ENCODE results near the gene CAMP. TPM values are rescaled to one million over a fixed set of nuclear protein-coding genes. Genes with fewer than 3 reads are reported as not detected.

Gene CAMP
- total RNA-seq, 1 donor from 2014 or later: not detected

GRCh38 chr3:48247401-48247811 lies 24.1 kb downstream of the CAMP start:
- Mint-ChIP-seq H3K4me1 (ENCODE audit: low read depth, unreplicated experiment) (peaks cover 2% of the 10 kb centered on the region), H3K36me3 (ENCODE audit: unreplicated experiment) (no peaks in the 10 kb centered on the region), H3K27ac (ENCODE audit: unreplicated experiment) (peak overlapping the region; percentile 43), H3K4me3 (ENCODE audit: unreplicated experiment) (no peak overlapping the region), H3K9me3 (ENCODE audit: unreplicated experiment) (peaks cover 2% of the 10 kb centered on the region), H3K27me3 (ENCODE audit: unreplicated experiment) (no peaks in the 10 kb centered on the region)
- no peak for DNase-seq
- TF ChIP-seq CTCF (IDR thresholded peaks at IDR 0.05; ENCODE audit: partially characterized antibody, unreplicated experiment): no peak

GRCh38 chr3:48248095-48248850 lies 25.0 kb downstream of the CAMP start:
- Mint-ChIP-seq H3K27ac (ENCODE audit: unreplicated experiment) (no peak overlapping the region), H3K9me3 (ENCODE audit: unreplicated experiment) (peaks cover 2% of the 10 kb centered on the region), H3K4me3 (ENCODE audit: unreplicated experiment) (no peak overlapping the region), H3K27me3 (ENCODE audit: unreplicated experiment) (no peaks in the 10 kb centered on the region), H3K4me1 (ENCODE audit: low read depth, unreplicated experiment) (peaks cover 2% of the 10 kb centered on the region), H3K36me3 (ENCODE audit: unreplicated experiment) (no peaks in the 10 kb centered on the region)
- TF ChIP-seq CTCF (IDR thresholded peaks at IDR 0.05; ENCODE audit: partially characterized antibody, unreplicated experiment): no peak
- DNase-seq: no peak

- Mint-ChIP-seq H3K27ac (ENCODE audit: unreplicated experiment) (no peak overlapping the region), H3K4me3 (ENCODE audit: unreplicated experiment) (no peak overlapping the region), H3K9me3 (ENCODE audit: unreplicated experiment) (no peaks in the 10 kb centered on the region), H3K4me1 (ENCODE audit: low read depth, unreplicated experiment) (no peaks in the 10 kb centered on the region), H3K27me3 (ENCODE audit: unreplicated experiment) (peaks cover 2% of the 10 kb centered on the region), H3K36me3 (ENCODE audit: unreplicated experiment) (no peaks in the 10 kb centered on the region)
- TF ChIP-seq CTCF (IDR thresholded peaks at IDR 0.05; ENCODE audit: partially characterized antibody, unreplicated experiment): no peak
- no peak for DNase-seq
These were observed 33.3 kb downstream of the CAMP start for GRCh38 chr3:48256557-48256956.

GRCh38 chr3:48258530-48258929 lies 35.2 kb downstream of the CAMP start:
- Mint-ChIP-seq H3K27ac (ENCODE audit: unreplicated experiment) (no peak overlapping the region), H3K4me3 (ENCODE audit: unreplicated experiment) (no peak overlapping the region), H3K36me3 (ENCODE audit: unreplicated experiment) (no peaks in the 10 kb centered on the region), H3K9me3 (ENCODE audit: unreplicated experiment) (no peaks in the 10 kb centered on the region), H3K27me3 (ENCODE audit: unreplicated experiment) (peaks cover 2% of the 10 kb centered on the region), H3K4me1 (ENCODE audit: low read depth, unreplicated experiment) (no peaks in the 10 kb centered on the region)
- no peak for DNase-seq
- TF ChIP-seq CTCF (IDR thresholded peaks at IDR 0.05; ENCODE audit: partially characterized antibody, unreplicated experiment): no peak

- peaks cover 16% of the 10 kb centered on the region for H3K36me3 Mint-ChIP-seq (ENCODE audit: unreplicated experiment)
- no peak for DNase-seq
- no peak overlapping the region for H3K27ac Mint-ChIP-seq (ENCODE audit: unreplicated experiment)
- no peak overlapping the region for H3K4me3 Mint-ChIP-seq (ENCODE audit: unreplicated experiment)
- no peak for TF ChIP-seq CTCF (IDR thresholded peaks at IDR 0.05; ENCODE audit: partially characterized antibody, unreplicated experiment)
- H3K4me1 Mint-ChIP-seq (ENCODE audit: low read depth, unreplicated experiment): peaks cover 2% of the 10 kb centered on the region
- peaks cover 2% of the 10 kb centered on the region for H3K27me3 Mint-ChIP-seq (ENCODE audit: unreplicated experiment)
- H3K9me3 Mint-ChIP-seq (ENCODE audit: unreplicated experiment): peaks cover 7% of the 10 kb centered on the region
These were observed 44.5 kb downstream of the CAMP start for GRCh38 chr3:48267782-48268181.

All from glutamatergic neuron (in vitro differentiated cells).